Esophagus muscularis mucosa (tissue), 4 donors: ENCODE measurements around the gene LOXL1.

Experiments used
- CTCF ChIP-seq, 3 experiments: fragments of 200-600 bp in 2 of 3; fragments of 450-650 bp in 1 of 3; sonication (generic) in 2 of 3; IDR thresholded peaks; one replicate each; pipeline ENCODE4 v1.5.1; 2017 to 2019; ENCODE audit warnings: antibody characterized with exemption in 3 of 3, mild to moderate bottlenecking in 2 of 3, moderate library complexity in 1 of 3
- EP300 ChIP-seq: sonication (generic); formaldehyde crosslinking; IDR thresholded peaks from one replicate; pipeline ENCODE4 v1.6.1; 2017; ENCODE audit warnings: antibody characterized with exemption
- POLR2A ChIP-seq: fragments of 450-650 bp; IDR thresholded peaks from one replicate; pipeline ENCODE4 v1.6.1; 2017; ENCODE audit warnings: antibody characterized with exemption, moderate library complexity, mild to moderate bottlenecking, low read depth
- POLR2AphosphoS5 ChIP-seq, 2 donors: sonication (generic); formaldehyde crosslinking; IDR thresholded peaks; one replicate each; pipeline ENCODE4 v1.6.1; 2017; ENCODE audit warnings: antibody characterized with exemption in 2 of 2

DNA sequence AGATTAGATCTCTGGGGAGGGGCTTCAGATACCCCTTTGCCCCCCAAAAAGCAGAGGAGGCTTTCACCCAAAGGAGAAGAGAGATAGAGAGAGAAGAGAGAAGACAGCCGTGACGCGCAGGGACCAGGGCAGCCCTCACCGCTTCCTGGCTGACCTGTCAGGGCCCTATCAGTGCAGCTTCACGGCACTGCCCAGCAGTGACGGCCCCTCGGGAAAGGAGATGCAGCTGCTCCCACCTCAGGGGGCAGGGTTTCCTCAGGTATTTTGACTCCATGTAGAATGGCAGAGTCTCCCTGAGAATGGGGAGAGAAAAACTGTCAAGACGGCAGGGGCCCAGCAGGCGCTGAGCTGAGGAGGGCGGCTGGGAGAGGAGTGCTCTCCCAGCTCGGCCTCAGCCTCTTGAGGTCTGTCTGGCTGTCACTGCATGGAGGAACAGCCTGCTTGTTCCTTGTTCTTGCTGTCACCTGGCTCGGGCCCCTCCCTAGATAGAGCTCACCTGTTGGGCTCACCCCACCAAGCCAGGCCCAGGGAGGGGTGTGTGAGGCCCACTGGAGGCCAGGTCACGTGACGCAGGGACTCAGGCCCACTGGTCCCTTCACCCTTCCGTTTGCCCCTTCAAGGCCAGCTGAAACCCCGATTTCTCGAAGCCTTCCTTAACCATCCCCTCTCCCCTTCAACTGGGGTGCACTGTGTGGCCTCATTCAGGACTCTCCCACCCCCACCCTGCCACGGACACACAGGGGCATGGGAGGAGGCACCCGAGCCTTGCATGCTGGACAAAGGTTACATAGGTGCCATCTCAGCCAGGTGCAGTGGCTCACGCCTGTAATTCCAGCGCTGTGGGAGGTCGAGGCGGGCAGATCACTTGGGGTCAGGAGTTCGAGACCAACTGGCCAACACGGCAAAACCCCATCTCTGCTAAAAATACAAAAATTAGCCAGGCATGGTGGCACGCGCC, 28.2 kb downstream of the LOXL1 start:
- TF ChIP-seq CTCF (IDR thresholded peaks at IDR 0.05) (no peak), EP300 (no peak), POLR2AphosphoS5 (IDR thresholded peaks at IDR 0.05) (no peak), POLR2A (no peak)
